Measurements from ENCODE around the gene HAGH. TPM values are rescaled to one million over a fixed set of nuclear protein-coding genes. Genes with fewer than 3 reads are reported as not detected.

The HAGH gene
- total RNA-seq, 2 experiments from 2014 or later, result 26.9 to 29.9 TPM

DNA sequence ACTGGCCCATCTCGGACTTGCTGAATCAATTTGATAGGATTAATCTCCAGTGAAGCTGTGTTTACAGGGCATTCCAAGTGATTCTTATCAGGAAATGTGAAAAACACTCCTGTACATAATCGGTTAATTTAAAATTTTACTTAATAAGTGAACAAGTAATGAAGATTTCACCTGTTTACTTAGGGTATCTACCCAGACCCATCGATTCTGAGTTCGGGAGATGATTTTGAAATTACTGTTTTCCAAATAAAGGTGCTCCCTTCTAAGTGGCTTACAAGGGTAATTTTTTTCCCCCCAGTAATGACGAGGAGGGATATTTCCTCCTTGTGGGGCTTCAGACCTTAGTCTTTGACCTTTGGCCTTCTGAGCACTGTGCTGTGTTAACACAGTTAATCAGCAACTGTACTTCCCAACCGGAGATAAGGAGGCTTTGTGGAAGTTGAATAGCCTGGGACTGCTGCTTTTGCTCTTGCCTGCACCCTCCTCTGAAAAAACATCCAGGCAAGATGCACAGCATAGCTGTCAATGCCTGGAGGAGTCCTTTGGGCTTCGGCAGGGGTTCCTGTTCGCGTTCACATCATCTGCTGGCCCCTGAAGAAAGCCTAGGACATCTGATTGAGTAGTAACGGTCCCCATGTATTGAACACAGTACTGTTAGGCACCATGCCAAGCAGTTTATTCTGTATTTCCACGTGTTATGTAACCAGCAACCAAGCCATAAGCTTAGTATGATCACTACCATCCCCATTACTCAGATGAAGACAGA is 2.2 kb upstream of the HAGH start:
- TF ChIP-seq, protein P1, sequence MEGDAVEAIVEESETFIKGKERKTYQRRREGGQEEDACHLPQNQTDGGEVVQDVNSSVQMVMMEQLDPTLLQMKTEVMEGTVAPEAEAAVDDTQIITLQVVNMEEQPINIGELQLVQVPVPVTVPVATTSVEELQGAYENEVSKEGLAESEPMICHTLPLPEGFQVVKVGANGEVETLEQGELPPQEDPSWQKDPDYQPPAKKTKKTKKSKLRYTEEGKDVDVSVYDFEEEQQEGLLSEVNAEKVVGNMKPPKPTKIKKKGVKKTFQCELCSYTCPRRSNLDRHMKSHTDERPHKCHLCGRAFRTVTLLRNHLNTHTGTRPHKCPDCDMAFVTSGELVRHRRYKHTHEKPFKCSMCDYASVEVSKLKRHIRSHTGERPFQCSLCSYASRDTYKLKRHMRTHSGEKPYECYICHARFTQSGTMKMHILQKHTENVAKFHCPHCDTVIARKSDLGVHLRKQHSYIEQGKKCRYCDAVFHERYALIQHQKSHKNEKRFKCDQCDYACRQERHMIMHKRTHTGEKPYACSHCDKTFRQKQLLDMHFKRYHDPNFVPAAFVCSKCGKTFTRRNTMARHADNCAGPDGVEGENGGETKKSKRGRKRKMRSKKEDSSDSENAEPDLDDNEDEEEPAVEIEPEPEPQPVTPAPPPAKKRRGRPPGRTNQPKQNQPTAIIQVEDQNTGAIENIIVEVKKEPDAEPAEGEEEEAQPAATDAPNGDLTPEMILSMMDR (conservative IDR thresholded peaks at IDR 0.05; ENCODE audit: low read length), result no peak
- no peak for TF ChIP-seq EZH2phosphoT487 (IDR thresholded peaks at IDR 0.05; ENCODE audit: borderline replicate concordance, low read depth, low read length)
- Histone ChIP-seq H3K4me3 (ENCODE audit: low read depth, low read length, poor library complexity, severe bottlenecking) (no peak overlapping the region), H3K79me2 (ENCODE audit: insufficient read depth, low read depth, low read length) (no peaks in the 10 kb centered on the region), H3K4me2 (ENCODE audit: low read length) (peak overlapping the region; percentile 76), H2AFZ (ENCODE audit: low read length) (no peak overlapping the region), H3K9me2 (ENCODE audit: insufficient read depth, low read length) (no peaks in the 10 kb centered on the region), H3K36me3 (ENCODE audit: insufficient read depth, low read length) (no peaks in the 10 kb centered on the region), H3K9me3 (ENCODE audit: low read length) (no peaks in the 10 kb centered on the region), H3K4me1 (ENCODE audit: insufficient read depth, low read length, poor library complexity, severe bottlenecking) (peaks cover 23% of the 10 kb centered on the region), H4K20me1 (ENCODE audit: insufficient read depth, low read length) (no peaks in the 10 kb centered on the region), H3K27ac (ENCODE audit: low read depth, low read length, poor library complexity, severe bottlenecking) (no peak overlapping the region)
- ChIA-PET POLR2A (no interaction called here), CTCF (ENCODE audit: unreplicated experiment) (no interaction called here)
- no TSS peak for BruUV-seq (replicated peaks)
- intact Hi-C loops (cut with micrococcal nuclease; ENCODE audit: unreplicated experiment), result loop anchor here (5.0 kb wide), 1 partner anchor 47 kb away; the partner anchor contains the start of genes NUBP2 and SPSB3
- DNase-seq (ENCODE audit: low spot score), result no peak

DNA sequence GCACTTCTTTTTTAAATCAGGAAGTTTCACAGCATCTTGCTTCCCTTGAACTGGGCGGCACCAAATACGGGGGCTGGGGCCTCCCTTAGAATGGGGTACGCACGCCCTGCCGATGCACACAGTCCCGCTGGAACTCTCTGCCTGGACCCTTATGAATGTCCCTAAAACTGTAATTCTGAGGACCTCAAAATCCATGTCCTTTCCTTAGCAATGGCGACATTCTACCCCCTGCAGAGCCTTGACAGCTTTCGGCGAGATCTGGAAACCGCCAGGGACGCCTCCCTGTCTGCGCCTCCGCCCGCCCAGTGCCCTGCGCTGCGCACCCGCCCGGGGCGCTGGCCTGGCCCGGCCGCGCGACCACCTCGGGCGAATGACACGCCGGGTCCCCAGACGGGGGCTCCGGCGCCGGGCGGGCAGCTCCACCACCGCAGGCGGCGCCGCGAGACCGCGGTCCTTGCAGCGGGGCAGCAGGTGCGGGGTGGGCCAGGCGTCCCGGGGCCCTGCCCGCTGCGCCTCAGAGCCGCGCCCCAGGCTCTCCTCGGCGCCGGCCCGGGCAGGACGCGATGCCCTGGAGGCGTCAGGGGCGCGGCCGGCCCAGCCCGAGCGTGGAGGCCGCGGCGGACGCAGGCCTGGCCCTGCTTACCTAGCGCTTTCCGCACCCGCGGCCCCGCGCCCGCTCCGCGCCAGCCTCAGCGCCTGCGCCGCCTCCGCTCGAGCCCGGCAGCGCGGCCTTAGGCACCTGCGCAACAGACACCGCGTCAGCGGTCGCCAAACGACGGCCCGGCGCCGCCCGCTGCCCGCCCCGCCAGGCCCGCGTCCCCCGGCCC is 548 bp downstream of the HAGH start:
- CTCF ChIA-PET (ENCODE audit: unreplicated experiment), result no interaction called here

More for the DNA sequence above, 548 bp downstream of the HAGH start:
- H4K20me1 ChIP-seq (ENCODE audit: insufficient read depth, low read length), result no peaks in the 10 kb centered on the region
- TF ChIP-seq, protein P1 (conservative IDR thresholded peaks at IDR 0.05; ENCODE audit: low read length), result no peak
- TF ChIP-seq EZH2phosphoT487 (IDR thresholded peaks at IDR 0.05; ENCODE audit: borderline replicate concordance, low read depth, low read length), result no peak
- no peaks in the 10 kb centered on the region for H3K36me3 ChIP-seq (ENCODE audit: insufficient read depth, low read length)
- DNase-seq (ENCODE audit: low spot score), result peak; percentile 49
- peak overlapping the region; percentile 76; the same call in 1 of the 2 replicates for H3K4me2 ChIP-seq (ENCODE audit: low read length)
- H3K9me3 ChIP-seq (ENCODE audit: low read length), result no peaks in the 10 kb centered on the region
- peak overlapping the region; percentile 78 for H3K4me3 ChIP-seq (ENCODE audit: low read depth, low read length, poor library complexity, severe bottlenecking)
- intact Hi-C loops (cut with micrococcal nuclease; ENCODE audit: unreplicated experiment), result loop anchor here (5.0 kb wide), 1 partner anchor 44 kb away; the partner anchor contains the start of genes NUBP2 and SPSB3
- H3K9me2 ChIP-seq (ENCODE audit: insufficient read depth, low read length), result no peaks in the 10 kb centered on the region
- no TSS peak for BruUV-seq (replicated peaks)
- H3K79me2 ChIP-seq (ENCODE audit: insufficient read depth, low read depth, low read length), result no peaks in the 10 kb centered on the region
- POLR2A ChIA-PET, result no interaction called here
- no peak overlapping the region for H2AFZ ChIP-seq (ENCODE audit: low read length)
- H3K4me1 ChIP-seq (ENCODE audit: insufficient read depth, low read length, poor library complexity, severe bottlenecking), result peaks cover 23% of the 10 kb centered on the region
- H3K27ac ChIP-seq (ENCODE audit: low read depth, low read length, poor library complexity, severe bottlenecking), result no peak overlapping the region

Measured in OCI-LY7 (cell line).